ENCODE results near the gene TTC31.
A peak's percentile ranks its signal among the peaks of the same experiment; 100 is the strongest.

TTC31 gene

DNA sequence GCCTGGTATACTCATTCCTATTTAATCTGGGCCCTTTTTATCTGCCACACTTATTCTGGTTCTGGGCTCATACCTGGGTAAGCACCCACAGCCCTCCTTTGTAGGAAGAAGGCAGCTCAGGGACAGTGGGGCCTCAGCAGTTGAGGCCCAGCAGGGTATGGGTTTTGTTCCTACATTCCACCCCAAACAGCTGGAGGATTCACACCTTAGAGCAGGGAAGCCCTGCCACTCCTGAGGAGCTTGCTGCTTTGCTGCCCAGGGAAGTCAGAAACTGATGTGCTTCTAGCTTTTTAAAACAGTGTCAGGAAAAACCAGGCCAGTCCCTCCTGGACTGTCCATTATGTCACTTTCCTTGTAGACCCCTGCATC is 17.7 kb downstream of the TTC31 start:
- no peak overlapping the region for H3K4me3 ChIP-seq (ENCODE audit: low read depth, low read length)
- TF ChIP-seq, protein P1, sequence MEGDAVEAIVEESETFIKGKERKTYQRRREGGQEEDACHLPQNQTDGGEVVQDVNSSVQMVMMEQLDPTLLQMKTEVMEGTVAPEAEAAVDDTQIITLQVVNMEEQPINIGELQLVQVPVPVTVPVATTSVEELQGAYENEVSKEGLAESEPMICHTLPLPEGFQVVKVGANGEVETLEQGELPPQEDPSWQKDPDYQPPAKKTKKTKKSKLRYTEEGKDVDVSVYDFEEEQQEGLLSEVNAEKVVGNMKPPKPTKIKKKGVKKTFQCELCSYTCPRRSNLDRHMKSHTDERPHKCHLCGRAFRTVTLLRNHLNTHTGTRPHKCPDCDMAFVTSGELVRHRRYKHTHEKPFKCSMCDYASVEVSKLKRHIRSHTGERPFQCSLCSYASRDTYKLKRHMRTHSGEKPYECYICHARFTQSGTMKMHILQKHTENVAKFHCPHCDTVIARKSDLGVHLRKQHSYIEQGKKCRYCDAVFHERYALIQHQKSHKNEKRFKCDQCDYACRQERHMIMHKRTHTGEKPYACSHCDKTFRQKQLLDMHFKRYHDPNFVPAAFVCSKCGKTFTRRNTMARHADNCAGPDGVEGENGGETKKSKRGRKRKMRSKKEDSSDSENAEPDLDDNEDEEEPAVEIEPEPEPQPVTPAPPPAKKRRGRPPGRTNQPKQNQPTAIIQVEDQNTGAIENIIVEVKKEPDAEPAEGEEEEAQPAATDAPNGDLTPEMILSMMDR (IDR thresholded peaks at IDR 0.05; ENCODE audit: borderline replicate concordance, insufficient read depth, low read depth, low read length), result no peak

DNA sequence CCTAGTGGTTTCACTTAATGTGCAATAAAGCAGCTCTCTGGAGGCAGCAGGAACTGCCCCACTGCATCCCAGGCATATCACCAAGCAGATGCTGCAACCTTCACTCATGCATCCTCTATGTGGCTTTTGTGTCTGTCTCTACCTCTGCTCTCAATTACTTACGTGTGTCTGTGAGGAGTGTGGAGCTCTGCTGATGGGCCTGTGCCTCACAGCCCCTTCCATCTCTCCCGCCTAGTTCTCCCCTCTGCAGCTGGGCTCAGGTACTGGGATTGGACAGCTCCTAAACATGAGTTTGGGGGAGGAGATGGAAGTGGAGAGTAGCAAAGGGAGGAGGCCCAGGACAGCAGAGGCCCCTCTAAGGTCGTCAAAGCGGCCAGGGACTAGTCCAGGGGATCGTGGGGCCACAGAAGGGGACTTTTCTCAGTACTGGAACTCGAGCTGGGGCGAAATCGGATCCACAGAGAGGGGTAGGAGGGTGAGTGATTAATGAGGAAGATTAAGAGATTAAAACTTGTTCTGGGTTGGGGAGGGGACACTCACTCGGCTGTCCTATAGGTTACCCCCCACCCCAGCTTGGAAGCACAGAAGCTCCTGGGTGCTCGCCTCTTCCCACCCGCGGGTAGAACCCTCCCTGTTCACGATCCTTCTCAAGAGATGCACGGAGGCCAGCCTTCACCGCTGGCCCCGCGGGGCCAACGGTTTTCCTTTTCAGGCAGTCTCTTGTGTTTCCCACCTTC is 18.6 kb downstream of the TTC31 start:
- H3K4me3 ChIP-seq (ENCODE audit: low read depth, low read length), result no peak overlapping the region
- TF ChIP-seq, protein P1 (IDR thresholded peaks at IDR 0.05; ENCODE audit: borderline replicate concordance, insufficient read depth, low read depth, low read length), result no peak

DNA sequence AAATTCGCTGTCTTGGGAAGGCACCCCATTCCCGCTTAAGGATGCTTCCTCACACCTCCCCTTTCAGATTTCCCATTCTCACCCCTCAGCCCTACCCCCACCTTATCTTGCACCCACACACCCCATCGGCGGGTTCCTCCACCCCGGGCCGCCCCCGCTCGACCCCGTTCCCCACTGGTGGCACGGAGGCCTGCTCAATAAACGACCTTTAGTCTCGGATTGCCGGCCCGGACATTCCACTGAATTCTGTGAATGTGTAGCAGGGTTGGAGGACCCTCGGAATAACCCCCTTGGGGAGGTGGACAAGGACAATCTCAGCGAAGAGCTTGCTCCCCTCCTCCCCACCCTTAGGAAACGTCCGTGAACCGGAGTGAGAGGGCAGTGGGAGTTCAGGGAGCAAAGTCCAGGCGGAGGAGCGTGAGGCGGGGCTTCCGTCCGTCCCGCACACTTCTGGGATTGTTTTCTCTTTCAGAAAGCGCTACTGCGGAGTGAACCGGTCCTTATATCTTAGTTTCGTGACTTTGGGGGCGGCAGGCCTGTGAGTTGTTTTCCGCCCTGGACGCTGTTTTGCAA is 19.4 kb downstream of the TTC31 start:
- H3K4me3 ChIP-seq (ENCODE audit: low read depth, low read length), result peak overlapping the region; percentile 50
- TF ChIP-seq, protein P1 (IDR thresholded peaks at IDR 0.05; ENCODE audit: borderline replicate concordance, insufficient read depth, low read depth, low read length), result no peak

DNA sequence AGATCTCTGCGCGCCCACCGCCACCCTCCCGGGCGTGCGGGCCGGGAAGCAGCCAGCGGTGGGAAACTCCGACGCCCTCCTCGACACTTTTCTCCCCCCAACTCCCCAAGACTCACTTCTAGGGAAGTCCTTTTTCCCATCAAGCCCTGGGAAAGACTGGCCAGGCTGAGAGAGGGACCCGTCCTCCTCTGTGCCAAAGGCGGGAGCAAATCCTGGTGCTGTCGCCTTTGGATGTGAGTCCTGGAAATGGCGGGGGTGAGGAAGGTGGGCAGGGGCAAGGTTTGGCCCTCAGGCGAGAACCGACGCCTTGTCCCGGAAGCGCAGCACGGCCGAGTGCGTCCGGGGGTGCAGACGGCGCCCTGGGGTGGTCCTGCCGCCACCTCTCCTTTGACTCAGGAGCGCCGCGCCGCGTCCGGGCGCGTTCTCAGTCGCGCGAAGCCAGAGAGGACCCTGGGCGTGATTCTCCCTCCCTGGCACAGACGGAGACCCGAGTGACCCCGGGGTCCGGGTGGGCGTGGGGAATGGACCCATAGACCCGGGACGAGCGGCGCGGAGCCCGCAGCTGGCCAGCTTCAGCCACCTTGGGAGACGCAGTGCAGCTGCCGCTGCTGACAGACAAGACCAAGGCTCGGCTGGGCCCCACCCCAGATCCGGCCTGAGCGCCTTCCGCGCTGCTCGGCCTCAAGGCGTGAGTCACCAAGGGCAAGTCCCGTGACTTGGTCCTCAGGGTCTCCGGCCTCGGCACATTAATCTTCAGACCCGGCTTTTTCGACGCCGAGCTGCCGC is 20.0 kb downstream of the TTC31 start:
- peak overlapping the region; percentile 50 for H3K4me3 ChIP-seq (ENCODE audit: low read depth, low read length)
- TF ChIP-seq, protein P1 (IDR thresholded peaks at IDR 0.05; ENCODE audit: borderline replicate concordance, insufficient read depth, low read depth, low read length), result peak; percentile 72

DNA sequence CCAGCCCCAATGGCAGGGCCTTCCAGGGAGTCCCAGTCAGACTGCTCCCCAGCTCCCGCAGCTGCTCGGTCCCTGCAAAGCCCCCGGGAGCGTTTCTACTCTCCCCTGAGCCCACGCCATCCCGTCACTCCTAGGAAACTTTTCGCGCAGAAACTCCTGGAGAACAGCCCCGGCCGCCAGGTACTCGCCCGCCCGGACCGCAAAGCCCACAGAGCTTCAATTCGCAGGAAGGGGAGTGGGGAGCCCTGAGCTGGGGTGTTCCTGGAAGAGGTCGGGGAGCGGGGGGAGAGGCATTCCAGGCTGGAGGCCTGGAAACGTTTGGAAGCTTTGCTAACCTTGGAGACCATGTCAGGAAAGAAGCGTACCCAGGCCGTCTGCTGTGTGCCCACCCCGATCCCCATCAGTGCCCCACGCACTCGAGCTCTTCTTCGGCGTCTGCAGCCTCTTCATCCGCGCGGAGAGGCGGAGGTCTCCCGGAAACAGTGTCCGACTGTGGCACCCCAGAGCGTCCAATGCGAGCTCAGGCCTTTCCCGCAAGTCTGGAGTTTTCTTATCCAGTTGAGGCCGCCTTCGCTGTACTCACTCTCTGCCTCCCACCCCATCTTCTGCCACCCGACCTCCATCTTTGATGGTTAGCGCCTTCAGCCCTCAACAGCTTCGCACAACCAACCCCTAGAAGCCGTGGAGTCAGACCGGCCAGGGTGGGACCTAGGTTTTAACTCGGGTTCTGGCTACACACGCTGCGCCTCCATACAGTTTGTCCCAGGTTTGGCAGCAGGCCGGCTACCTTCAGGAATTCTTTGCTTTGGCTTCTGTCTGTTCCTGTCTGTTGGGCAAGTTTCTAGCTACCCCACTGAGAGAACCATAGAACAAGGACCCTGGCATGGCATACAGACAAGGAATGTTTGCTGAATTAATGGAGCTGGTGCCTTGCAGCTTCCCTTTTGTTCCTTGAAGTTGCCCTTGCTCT is 20.9 kb downstream of the TTC31 start:
- TF ChIP-seq, protein P1 (IDR thresholded peaks at IDR 0.05; ENCODE audit: borderline replicate concordance, insufficient read depth, low read depth, low read length), result no peak
- no peak overlapping the region for H3K4me3 ChIP-seq (ENCODE audit: low read depth, low read length)

DNA sequence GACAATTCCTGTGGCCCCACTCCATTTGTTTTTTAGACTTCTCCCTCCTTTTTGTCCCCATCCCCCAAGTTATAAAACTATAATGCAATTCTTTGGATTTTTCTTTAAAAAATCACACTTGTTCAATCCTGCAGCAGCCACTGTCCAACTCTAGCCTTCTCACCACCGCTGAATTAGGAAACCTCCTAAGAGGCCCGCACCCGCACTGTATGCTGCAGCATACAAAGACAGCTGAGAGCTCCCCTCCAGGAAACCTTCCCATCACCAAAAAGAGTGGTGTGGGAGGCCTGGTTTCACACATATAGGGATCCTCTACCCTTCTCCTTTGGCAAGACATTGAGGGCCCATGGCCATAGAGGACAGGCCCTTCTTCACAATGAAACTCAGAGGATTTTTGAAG is 21.7 kb downstream of the TTC31 start:
- H3K4me3 ChIP-seq (ENCODE audit: low read depth, low read length), result no peak overlapping the region
- TF ChIP-seq, protein P1 (IDR thresholded peaks at IDR 0.05; ENCODE audit: borderline replicate concordance, insufficient read depth, low read depth, low read length), result no peak
